GM12892 (cell line): ENCODE measurements around the gene RABGEF1.

Experiments
- POLR2AphosphoS5 ChIP-seq: IDR thresholded peaks from 2 replicates; pipeline ENCODE4 v1.6.1; 2011; ENCODE audit warnings: low read depth, low read length, control low read depth
- TAF1 ChIP-seq: IDR thresholded peaks from 2 replicates; pipeline ENCODE4 v1.6.1; 2011; ENCODE audit warnings: low read depth, mild to moderate bottlenecking, control low read depth, low read length, borderline replicate concordance

- TF ChIP-seq TAF1 = no peak
- TF ChIP-seq POLR2AphosphoS5 = no peak
These were observed 70.2 kb downstream of the RABGEF1 start for GRCh38 chr7:66810716-66811115.
